Progenitor cell of endocrine pancreas (in vitro differentiated cells): ENCODE data around the gene SPTLC2. TPM values are rescaled to one million over a fixed set of nuclear protein-coding genes. Genes with fewer than 3 reads are reported as not detected.

Experiments used
- DNase-seq: peaks from one replicate; pipeline ENCODE4 v3.0.0; 2021; ENCODE audit warnings: low spot score; ENCODE audit not compliant: unreplicated experiment
- H3K27ac Mint-ChIP-seq: 2 replicates; pipeline ENCODE4 v1.8.0; 2021; ENCODE audit warnings: mild to moderate bottlenecking, moderate library complexity, mixed read lengths
- H3K27me3 Mint-ChIP-seq: 2 replicates; pipeline ENCODE4 v1.8.0; 2021; ENCODE audit warnings: mixed read lengths
- H3K36me3 Mint-ChIP-seq: 2 replicates; pipeline ENCODE4 v1.8.0; 2022; ENCODE audit warnings: mixed read lengths; ENCODE audit not compliant: insufficient read depth
- H3K4me1 Mint-ChIP-seq: 2 replicates; pipeline ENCODE4 v1.8.0; 2021; ENCODE audit warnings: low read depth, mixed read lengths
- H3K4me3 Mint-ChIP-seq: 2 replicates; pipeline ENCODE4 v1.8.0; 2021; ENCODE audit warnings: low read depth, mild to moderate bottlenecking, moderate library complexity, mixed read lengths
- H3K9me3 Mint-ChIP-seq: 2 replicates; pipeline ENCODE4 v1.8.0; 2021; ENCODE audit warnings: low read depth, mixed read lengths
- total RNA-seq: library from RNA; stranded (reverse); gene quantifications from 2 replicates; pipeline ENCODE4 v1.2.1, GENCODE V29; 2021
- TF ChIP-seq, protein P1 (sequence below): fragments of 200-600 bp; sonication (generic); IDR thresholded peaks from one replicate; pipeline ENCODE4 v1.5.0; 2021; ENCODE audit warnings: antibody characterized with exemption, mild to moderate bottlenecking; ENCODE audit not compliant: unreplicated experiment

Gene SPTLC2
- total RNA-seq, 1 donor from 2014 or later: 53.6 TPM

DNA sequence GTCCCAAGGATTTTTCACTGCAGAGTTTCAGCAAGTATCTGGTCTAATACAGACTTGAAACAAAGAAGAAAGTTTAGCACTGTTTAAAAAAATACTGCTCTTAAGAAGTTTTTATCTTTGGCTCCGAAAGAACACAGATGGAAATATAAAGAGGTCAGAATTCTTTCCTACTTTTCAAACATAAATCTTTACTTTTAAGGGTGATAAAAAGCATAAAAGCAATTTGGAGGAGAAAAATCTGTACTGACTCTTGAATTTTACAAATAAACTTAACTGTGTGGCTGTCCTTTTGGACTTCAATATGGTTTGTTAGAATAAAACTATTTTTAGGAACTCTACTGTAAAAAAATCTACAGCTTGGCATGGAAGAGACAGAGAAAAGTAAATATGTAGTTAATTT, 90.2 kb downstream of the SPTLC2 start:
- H3K27me3 Mint-ChIP-seq: no peaks in the 10 kb centered on the region
- H3K27ac Mint-ChIP-seq: no peak overlapping the region
- TF ChIP-seq, protein P1, sequence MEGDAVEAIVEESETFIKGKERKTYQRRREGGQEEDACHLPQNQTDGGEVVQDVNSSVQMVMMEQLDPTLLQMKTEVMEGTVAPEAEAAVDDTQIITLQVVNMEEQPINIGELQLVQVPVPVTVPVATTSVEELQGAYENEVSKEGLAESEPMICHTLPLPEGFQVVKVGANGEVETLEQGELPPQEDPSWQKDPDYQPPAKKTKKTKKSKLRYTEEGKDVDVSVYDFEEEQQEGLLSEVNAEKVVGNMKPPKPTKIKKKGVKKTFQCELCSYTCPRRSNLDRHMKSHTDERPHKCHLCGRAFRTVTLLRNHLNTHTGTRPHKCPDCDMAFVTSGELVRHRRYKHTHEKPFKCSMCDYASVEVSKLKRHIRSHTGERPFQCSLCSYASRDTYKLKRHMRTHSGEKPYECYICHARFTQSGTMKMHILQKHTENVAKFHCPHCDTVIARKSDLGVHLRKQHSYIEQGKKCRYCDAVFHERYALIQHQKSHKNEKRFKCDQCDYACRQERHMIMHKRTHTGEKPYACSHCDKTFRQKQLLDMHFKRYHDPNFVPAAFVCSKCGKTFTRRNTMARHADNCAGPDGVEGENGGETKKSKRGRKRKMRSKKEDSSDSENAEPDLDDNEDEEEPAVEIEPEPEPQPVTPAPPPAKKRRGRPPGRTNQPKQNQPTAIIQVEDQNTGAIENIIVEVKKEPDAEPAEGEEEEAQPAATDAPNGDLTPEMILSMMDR: no peak
- no peak for DNase-seq
- no peaks in the 10 kb centered on the region for H3K4me1 Mint-ChIP-seq
- H3K9me3 Mint-ChIP-seq: no peaks in the 10 kb centered on the region
- H3K36me3 Mint-ChIP-seq: peaks cover 6% of the 10 kb centered on the region
- no peak overlapping the region for H3K4me3 Mint-ChIP-seq

DNA sequence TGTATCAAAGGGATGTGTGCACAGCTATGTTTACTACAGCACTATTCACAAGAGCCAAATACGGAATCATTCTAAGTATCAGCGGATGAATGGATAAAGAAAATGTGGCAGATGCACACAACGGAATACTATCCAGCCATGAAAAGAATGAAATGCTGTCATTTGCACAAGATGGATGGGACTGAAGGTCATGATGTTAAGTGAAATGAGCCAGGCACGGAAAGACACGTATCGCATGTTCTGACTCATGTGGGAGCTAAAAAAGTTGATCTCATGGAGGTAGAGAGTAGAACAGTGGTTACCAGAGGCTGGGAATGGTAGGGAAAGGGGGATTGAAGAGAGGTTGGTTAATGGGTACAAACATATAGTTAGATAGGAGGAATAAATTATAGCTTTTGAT, 91.9 kb downstream of the SPTLC2 start:
- no peaks in the 10 kb centered on the region for H3K27me3 Mint-ChIP-seq
- no peak overlapping the region for H3K4me3 Mint-ChIP-seq
- H3K9me3 Mint-ChIP-seq: no peaks in the 10 kb centered on the region
- H3K27ac Mint-ChIP-seq: no peak overlapping the region
- H3K36me3 Mint-ChIP-seq: peaks cover 12% of the 10 kb centered on the region
- DNase-seq: no peak
- TF ChIP-seq, protein P1: no peak
- H3K4me1 Mint-ChIP-seq: no peaks in the 10 kb centered on the region

DNA sequence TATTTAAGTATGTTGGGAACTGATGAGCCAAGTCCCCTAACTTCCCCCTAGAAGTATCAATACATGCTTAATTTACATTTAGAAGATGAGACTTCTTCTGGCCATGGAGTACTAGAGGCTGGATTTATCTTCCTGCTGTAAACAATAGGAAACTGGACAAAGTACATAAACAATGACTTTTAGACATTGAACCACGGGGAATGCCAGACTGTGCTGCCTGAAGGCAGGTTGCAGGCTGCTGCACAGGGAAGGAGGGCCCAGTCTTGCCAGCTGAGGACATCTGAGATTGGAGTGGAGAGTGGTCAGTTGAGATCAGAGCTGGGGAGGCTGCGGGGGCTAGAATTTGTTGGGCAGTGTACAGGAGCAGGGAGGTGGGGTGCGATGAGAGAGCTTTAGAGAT, 93.3 kb downstream of the SPTLC2 start:
- Mint-ChIP-seq H3K27ac (peak overlapping the region; percentile 37), H3K36me3 (peaks cover 12% of the 10 kb centered on the region), H3K27me3 (no peaks in the 10 kb centered on the region), H3K4me3 (no peak overlapping the region), H3K9me3 (no peaks in the 10 kb centered on the region), H3K4me1 (no peaks in the 10 kb centered on the region)
- TF ChIP-seq, protein P1: no peak
- DNase-seq: no peak

DNA sequence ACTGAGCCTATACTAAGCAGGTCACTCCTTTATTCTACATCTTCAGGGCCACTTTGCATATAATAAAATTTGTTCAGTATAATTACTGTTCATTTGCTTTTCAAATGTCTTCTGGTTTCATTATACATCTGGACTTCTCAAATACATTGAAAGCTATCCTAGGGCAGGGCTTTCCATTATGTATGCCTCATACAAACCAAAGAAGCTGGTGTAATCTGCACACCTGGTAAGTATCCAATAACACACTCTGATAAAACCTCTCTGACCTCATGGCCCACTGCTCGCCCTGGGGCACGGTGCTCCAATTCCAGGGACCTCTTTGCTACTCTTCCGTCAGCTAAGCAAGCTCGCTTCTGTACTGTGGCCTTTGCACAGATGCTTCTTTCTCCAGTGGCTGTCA, 95.9 kb downstream of the SPTLC2 start:
- TF ChIP-seq, protein P1: no peak
- Mint-ChIP-seq H3K4me1 (no peaks in the 10 kb centered on the region), H3K9me3 (no peaks in the 10 kb centered on the region), H3K27me3 (no peaks in the 10 kb centered on the region), H3K27ac (no peak overlapping the region), H3K4me3 (no peak overlapping the region), H3K36me3 (peaks cover 19% of the 10 kb centered on the region)
- no peak for DNase-seq

DNA sequence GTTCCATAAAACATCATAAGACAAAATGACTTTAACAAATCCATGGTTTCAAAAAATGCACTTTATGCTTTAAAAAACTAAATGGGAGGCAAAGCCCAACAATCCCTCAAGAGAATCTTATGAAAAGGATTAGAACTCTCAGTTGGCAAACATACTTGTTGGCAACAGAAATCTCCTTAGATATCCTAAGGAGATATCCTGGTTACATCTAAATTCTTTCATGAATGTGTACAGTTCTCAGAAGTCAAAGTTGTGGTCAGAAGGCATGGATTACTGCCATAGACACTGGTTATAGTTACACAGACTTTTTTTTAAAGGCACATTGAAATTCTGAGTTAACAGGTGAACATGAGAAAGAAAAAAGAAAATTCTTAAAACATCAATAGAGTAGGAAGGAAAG, 100.3 kb downstream of the SPTLC2 start:
- Mint-ChIP-seq H3K4me3 (no peak overlapping the region), H3K36me3 (peaks cover 23% of the 10 kb centered on the region), H3K4me1 (no peaks in the 10 kb centered on the region), H3K9me3 (no peaks in the 10 kb centered on the region), H3K27me3 (no peaks in the 10 kb centered on the region), H3K27ac (no peak overlapping the region)
- DNase-seq: no peak
- TF ChIP-seq, protein P1: no peak
